HL-60/S4 treated with retinoic acid at 250 ng/mL for 4 days and 3 days (cell line): Measurements from ENCODE around the gene P4HB.

ENCODE experiments used
- in situ Hi-C: fragments of 300-500 bp; cut with MboI; formaldehyde crosslinking; loops from 2 replicates; pipeline ENCODE4 v1.7.0; 2022; ENCODE audit warnings: low sequenced_read_pairs

P4HB gene

DNA sequence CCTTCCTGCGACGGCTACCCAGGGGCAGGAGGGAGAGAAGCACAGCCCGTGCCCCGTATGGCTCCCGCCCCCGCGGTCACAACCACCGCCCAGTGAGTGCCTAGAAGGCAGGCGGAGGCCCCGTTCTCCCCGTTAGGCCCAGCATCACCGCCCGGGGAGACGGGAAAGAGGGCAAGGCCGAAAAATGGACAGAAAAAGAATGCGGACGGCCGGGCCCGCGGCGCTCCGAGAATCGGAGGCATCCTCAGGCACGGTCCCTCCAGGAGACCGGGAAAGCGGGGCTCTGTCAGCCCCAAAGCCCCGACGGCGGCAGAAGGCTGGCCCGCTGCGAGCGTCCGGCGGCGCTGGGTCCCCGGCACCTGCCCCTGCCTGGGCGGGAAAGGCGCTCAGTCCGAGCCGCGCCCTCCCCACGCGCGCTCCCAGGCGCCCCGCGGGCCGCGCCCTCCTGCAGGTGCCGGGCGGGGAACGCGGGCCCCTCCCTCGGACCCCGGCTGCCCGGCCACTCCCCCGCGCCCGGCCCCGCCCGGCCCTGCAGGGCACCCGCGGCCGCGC is 27.7 kb downstream of the P4HB start:
- in situ Hi-C loops: no loop called here

DNA sequence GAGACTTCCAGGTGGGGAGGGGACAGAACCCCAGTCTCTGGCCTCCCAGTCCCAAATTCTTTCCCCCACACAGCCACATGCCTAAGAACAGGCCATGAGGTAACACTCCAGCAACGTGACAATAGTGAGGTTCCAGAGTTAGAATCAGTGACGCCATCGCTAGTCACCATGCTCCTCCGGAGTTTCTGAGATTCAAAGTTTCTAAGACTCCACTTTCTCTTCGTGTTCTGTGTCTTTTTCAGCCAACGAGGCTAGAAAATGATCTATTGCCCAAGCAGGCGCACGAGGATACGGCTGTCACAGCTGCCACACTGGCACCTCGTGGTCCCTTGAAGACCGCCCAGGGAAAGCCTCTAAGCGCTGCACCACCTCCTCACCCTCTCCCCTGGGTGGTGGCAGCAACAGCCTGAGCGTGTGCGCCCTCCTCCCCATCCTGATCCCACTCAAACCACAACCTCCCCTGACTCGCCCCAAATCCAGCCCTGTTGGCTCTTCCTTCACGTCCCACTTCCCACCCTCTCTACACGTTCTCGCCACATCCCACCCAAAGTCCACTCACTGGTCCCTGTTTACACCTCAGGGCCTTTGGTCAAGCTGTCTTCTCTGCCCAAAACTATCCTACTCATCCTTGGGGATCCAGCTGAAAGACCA is 28.3 kb downstream of the P4HB start:
- in situ Hi-C loops: no loop called here

DNA sequence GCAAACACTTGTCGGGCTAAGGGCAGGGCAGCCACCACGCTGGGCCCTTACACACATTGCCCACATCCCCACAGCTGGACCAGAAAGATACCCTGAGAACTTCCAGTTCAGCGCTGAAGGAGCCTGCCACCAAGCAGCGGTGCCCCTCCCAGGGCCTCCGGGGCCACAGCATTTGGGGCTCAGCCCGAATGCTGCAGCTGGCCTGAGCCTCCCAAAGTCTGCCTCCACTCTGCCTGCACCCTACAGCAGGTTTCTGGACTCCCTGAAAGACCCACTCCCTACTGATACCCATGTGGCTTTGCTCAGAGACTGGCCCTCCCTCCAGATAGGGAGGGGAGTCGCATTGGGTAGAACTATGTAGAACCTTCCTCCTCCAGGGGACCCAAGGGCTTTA is 28.8 kb downstream of the P4HB start:
- in situ Hi-C loops: no loop called here

DNA sequence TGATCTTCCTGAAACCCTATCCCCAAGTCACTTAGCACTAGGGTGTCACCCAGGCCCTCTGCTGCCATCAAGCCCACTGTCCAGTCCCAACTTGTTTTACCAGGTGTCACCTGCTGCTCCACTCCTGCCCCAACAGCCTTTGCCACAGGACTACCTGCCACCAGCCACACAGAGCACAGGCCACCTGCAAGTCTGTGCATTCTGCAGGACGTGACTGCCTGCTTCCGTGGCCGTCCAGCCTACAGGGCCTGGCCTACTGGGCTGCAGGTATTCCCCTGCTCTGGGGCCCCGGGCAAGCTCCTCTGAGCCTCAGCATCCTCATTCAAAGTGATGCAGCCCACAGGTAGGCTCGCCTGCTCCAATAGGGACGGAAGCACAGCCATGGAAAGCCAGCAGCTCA is 30.5 kb downstream of the P4HB start:
- in situ Hi-C loops: no loop called here

DNA sequence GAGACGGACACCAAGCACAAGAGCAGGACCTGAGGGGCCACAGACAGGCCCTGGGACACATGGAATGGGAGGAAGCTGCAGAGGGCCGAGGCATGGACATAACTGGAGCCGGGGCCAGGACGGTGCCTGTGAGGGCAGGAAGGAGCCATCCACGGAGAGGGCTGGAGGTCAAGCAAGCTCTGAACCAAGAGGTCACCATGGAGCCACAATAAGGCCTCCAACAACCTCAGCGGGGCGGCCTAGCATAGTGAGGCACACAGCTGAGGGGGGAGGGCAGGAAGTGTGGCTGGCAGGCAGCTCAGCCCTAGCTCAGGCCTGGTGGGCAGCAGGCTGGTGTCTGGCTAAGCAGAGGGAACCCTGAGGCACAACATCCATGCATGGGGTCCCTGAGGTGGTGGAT is 31.7 kb downstream of the P4HB start:
- in situ Hi-C loops: no loop called here

DNA sequence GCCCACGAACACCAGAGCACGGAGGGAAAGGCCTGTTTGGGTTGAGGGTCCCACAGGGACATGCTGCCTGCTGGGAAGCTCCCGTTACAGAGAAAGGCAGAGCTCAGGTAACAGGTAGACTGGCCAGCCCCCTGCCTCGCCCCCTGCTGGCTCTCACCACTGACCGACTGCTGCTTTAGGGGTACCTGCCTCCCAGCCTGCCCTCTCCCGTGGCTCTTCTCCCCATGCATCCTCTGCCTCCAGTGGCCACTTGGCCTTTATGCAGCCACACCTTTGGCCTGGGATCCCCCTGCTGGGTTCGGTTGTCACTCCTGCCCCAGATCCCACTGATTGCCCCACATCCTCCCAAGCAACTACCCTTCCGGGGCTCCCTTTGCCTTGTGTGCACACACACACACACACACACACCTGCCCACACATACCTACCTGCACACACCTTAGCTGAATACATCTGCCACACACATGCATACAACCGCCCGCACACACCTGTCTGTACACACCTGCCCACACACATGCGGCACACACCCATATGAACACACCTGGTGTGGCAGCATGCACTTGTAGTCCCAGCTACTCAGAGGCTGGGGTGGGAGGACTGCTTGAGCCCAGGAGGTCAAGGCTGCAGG is 34.4 kb downstream of the P4HB start:
- in situ Hi-C loops: no loop called here

DNA sequence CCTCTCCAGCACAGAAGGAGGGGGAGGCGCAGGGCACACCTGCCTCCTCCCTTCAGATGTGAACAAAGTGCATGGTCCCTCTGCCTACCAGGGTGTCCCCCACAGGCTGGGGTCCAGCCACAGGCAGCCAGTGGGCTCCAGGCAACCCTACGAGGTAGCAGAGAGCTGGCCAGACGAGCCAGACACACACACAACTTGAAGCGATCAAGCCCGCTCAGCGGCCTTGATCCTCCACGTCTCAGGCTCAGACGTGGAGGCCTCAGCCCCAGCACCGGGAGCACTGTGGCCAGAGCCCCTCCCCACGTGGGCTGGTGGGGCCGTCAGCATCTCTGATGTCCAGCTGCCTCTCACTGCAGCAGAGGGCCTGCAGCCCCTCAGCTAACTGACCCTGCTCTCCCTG is 35.7 kb downstream of the P4HB start:
- in situ Hi-C loops: no loop called here

DNA sequence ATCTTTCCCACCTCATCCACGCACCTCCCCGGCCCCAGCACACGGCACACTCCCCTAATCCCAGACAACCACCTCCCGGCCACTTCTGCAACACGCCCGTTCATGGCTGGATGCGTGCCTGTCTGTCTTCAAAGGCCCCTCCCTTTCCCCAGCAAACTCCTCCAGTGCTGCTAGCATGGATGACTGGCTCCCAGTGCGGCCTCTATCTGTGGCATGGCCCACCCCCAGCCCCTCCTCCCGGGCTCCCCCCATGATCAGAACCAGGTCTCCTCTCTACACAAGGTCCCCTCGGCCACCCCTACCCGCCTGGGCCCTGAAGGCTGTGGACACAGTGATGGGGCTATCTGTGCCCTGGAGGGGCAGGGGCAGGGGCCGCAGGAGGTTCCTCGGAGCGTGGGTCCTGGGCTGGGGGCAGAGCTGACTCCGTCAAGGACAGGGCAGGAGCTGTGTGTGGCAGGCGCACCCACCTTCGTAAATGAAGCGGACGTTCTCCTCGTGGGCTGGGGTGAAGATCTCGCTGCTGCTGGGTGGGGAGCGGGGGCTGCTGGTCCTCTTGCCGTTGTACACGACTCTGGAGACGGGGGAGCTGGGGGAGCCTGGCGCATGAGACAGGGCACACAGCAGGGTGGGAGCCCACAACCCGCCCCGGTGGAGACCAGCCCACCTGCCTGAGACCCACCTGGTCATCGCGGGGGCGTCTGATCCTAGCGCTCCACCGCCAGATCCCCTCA is 36.4 kb downstream of the P4HB start:
- in situ Hi-C loops: no loop called here

DNA sequence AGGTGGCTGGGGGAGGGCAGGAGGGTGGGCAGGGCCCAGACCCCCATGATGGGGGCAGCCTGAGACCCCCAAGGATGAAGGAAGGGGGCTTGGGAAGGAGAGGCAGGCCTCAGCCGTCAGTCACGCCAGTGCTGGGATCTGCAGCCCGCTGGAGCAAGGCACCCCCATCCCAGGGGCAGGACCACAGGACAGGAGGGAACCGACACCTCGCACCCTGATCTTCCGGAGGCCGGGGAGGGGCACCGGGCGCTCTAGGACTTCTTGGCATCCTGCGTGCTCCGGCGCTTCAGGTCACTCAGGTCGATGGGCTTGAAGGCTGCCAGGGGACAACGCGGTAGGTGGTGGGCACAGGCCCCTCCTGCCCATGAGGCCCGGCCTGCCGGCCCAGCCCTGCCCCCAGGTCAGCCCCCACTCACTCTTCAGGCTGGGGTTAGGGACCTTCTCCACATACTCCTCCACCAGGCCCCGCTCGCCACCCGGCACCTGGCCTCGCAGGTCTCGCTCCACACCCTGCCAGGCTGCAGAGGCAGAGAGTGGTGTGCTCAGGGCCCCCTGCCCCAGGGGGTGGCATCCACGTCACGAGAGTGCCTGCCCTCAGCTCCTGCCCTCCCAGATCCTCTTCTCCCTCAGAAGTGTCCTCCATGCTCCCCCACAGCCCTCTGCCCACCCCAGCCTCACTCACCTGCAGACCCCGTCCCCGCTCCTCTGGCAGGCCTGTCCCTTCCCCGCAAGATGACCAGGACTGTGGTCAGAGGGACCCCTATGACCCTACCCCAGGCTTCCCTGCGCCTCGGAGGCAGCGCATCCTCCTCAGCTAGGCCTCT is 37.1 kb downstream of the P4HB start:
- in situ Hi-C loops: no loop called here

DNA sequence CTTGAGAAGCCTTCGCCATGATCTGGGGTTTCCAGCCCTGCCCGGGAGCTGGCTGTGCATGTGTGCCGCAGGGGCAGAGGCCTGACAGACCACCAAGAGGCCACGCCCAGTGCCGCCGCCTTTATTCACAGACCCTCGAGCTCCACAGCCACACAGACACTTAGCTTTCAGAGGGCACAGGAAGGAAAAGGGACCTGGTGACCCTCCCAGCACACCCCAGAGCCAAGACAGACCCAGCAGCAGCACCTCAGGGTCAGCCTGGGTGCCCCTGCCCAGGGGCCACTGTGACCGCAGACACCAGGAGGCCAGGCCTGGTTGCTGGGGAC is 38.1 kb downstream of the P4HB start:
- in situ Hi-C loops: no loop called here

DNA sequence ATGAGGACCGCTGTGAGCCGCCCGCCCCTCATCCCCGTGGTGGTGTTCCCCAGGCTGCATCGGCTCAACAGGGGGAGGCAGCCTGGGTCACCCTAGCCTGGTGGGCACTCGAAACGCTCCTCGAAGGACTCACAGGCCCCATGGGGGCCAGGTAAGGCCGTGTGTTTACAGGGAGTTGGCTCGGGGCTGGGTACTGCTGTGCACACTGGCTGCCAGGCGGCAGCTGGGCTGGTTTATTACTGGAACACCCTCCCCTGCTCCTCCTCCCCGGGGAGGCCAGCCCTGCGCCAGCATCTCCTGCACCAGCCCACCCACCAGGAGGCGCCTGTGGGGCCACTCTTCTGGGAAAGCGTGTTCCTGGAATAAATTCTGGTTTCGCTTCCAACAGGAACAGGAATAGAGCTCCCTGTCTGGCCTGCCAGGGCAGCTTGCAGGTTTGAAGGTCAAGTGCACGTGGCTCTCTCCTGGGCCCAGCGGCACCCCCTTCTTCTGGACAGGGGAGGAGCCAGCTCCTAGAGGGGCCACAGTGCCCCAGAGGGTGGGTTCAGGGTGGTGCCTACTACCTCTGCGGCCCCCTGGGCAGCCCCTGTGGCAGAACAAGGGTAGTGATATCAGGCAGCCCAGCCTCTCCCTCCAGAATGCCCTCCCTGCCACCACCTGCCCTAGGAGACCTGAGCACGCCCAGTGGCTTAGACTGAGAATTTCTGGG is 38.6 kb downstream of the P4HB start:
- in situ Hi-C loops: no loop called here

DNA sequence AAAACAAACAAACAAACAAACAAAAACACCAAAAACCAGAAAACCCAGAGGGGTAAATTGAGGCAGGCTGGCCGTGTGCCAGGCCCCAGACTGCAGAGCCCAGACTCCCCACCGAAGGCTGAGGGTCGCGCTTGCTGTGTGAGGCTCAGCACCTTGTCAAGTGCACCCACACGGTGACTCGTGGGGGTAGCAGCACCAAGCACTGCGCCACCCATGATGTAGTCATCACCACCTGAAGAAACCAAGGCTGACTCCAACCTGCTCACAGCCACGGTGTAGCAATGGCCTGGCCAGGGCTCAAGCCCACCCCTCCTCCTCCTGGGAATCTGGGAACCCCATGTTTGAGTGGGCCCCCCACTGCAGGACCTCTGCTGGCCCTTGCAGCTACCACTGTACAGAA is 39.2 kb downstream of the P4HB start:
- in situ Hi-C loops: no loop called here

DNA sequence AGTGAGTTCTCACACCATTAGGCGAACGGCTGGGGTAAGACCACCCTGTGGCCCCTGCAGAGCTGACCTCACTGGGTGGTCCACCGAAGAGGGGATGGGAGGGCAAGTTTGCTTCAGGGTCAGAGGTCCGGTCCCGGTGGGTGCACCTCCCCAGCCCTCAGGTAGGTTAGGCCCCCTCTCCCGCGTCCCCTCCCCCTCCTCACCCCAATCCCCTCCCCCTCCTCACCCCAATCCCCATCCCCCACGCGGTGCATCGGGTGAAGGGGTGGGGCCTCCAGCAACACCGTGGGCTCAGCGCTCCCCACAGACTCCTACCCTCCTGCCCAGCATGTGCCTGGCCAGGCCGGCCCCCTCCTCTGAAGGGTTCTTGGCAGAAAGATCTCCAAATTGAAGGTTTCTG is 40.6 kb downstream of the P4HB start:
- in situ Hi-C loops: no loop called here

DNA sequence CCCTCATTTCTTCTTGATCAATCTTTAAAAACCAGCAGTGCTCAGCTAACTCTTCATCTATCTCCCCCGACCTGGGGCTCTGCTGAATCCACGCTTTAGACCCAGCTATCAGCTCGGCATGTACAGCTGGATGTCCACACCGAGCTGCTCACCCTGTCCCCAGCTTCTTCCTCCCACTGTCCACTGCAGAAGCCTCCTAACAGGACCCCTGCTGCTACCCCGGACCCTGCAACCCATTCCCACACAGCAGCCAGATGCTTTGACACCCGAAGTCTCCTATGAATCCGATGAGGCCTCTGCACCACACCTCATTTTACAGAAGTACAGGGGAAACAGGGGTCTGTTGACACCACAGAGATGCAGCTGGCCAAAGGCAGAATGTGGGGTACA is 42.6 kb downstream of the P4HB start:
- in situ Hi-C loops: no loop called here

DNA sequence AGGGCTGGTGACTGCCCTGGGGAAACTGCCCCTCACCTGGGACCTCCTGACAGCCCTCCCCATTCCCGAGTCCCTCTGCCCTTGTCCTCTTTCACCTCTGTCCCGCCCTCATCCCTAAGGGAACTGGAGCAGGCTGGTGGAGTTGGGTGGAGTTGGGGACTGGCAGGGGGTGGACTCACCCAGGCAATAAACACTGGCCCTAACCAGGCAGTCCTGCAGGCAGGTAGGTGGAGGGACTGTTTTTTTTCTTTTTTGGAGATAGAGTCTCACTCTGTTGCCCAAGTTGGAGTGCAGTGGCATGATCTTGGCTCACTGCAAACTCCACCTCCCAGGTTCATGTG is 44.7 kb downstream of the P4HB start:
- in situ Hi-C loops: no loop called here

DNA sequence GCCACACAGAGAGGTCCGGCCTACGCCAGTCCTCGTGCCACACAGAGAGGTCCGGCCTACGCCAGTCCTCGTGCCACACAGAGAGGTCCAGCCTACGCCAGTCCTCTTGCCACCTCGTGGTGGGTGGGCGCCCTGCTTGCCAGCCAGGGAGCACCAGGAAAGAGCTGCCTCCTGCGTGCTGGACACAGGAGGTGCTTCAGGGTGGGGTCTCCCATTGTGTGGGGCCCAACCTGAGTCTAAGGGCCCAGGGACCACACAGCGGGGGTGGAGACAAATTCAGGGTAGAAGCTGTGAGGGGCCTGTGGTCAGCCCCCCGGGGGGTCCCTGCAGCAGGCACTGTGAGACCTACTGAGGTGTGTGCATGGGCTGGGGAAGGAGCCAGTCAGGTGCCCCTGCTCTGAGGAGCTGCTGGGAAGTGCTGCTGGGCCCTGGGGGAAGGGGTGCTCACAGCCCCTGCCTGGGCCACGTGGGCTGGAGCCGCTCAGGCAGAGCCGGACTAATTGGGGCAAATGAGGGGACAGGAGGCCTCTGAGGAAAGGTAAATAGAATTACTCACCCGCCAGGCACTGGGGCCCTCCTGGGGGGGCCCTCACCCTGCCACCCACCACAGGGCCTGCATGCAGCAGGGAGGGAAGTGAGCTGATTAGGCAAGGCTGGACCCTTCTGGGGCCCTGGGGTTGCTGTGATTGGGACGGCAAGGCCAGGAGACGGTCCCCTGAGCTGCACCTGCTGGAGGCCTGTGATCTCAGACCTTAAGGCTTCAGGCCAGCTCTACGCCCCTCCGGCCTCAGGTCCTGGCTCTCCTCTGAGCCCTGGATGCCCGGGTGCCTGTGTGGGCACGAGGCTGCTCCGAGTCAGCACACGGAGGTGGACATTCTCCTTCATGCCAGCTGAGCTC is 45.3 kb downstream of the P4HB start:
- in situ Hi-C loops: no loop called here

DNA sequence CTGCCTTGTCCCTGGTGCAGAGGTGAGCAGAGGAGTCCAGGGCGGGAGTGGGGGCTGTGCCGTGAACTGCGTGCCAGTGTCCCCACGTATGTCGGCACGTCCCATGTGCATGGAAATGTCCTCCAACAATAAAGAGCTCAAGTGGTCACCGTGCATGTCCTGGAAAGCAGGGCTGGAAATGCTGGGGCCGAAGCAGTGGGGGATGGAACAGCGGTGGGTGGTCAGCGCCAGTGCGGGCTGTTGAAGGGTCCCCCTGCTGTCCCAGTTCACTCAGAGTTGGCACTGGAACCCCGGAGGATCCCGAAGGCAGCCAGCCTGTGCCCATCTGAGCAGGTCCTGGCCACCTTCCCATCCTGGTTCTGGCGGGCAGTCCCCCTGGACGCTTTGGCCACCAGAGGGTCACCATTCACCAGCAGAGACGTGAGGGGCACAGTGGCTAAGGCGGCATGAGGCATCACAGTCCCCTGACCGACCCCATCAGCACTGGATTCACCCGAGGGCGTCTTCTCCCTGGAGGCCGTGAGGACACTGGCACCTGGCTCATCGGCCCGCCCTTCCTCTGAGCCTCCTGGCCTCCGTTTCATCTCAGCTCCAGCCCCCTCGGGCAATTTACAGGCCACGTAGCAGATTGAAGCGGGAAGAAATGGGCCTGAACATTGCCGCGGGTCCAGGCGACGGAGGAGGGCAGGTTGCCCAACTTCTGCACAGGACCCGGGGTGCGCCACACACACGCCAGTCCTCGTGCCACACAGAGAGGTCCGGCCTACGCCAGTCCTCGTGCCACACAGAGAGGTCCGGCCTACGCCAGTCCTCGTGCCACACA is 46.3 kb downstream of the P4HB start:
- in situ Hi-C loops: no loop called here

DNA sequence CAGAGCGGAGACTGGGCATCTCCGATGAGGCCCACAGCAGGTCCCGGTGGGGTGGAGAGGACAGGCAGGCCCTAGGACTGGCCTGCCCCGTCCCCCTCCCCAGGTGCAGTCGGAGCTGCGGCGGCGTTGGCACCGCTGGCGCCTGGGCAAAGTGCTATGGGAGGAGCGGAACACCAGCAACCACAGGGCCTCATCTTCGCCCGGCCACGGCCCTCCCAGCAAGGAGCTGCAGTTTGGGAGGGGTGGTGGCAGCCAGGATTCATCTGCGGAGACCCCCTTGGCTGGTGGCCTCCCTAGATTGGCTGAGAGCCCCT is 47.0 kb downstream of the P4HB start:
- in situ Hi-C loops: no loop called here
